Measurements from ENCODE around the gene FBXO31. TPM values are rescaled to one million over a fixed set of nuclear protein-coding genes. Genes with fewer than 3 reads are reported as not detected.
A peak's percentile ranks its signal among the peaks of the same experiment; 100 is the strongest.

The FBXO31 gene
- total and polyA plus RNA-seq, 10 of the 15 experiments (the other 5 are each of a cell fraction or from before 2014, with no cell fraction given), result 0.19 to 33.1 (median 10.3) TPM

DNA sequence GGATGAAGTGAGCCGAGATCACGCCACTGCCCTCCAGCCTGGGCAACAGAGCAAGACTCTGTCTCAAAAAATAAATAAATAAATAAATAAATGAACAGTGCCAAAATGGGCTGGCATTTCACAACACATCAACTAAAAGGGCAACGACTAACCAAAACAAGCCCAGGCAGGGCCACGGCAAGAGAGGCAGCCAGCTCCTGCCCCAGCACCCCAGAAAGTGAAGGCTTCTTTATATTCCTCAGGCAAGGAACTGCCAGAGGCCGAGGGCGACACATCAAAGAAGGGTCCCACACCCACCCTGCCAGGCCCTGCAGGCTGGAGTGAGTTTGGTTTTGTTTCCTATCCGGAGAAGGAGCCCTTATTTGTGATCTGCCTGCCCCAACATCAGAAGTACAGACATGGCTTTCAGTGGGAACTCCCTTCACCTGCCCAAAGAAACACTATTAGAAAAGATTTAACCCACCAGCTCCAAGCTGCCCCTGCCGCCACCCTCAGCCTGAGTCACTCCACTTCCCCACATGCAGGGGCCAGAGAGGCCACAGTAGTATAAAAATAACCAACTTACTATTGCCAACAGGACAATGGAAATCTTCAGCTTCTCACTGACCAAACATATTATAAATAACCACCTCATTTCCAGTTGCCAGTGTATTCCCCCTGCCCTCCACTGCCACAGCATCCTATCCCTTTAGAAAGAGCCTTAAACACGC is 8.0 kb downstream of the FBXO31 start:
- intact Hi-C loops (cut with micrococcal nuclease; ENCODE audit: unreplicated experiment), result no loop called here

DNA sequence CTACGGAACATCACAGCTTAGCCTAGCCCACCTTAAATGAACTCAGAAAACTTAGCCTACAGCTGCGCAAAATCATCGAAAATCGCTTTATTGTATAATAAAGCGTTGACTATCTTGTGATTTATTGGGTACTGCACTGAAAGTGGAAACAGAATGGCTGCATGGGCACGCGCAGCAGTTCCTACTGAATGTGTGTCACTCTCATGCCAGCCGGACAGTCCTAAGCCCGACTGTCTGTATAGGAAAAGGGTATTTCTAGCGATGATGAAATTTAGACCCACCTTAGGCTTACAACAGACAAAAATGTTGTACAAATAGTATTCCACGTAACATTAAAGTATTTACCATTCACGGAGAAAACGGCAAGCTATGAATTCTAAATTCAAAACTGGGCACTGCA is 9.3 kb downstream of the FBXO31 start:
- no TSS peak for BruUV-seq (replicated peaks)
- H3K79me2 ChIP-seq (ENCODE audit: control insufficient read depth, insufficient read depth, low read length), result peaks cover 46% of the 10 kb centered on the region
- H3K27ac ChIP-seq (ENCODE audit: control insufficient read depth, insufficient read depth), result no peak overlapping the region
- FAIRE-seq (no peak), DNase-seq (ENCODE audit: low read depth, low spot score) (no peak), ATAC-seq (no peak)
- no peaks in the 10 kb centered on the region for H4K20me1 ChIP-seq (ENCODE audit: control insufficient read depth, insufficient read depth)
- WGBS (ENCODE audit: insufficient coverage, insufficient replicate concordance, low lambda C conversion rate, missing lambda C conversion rate), result 98% methylated on average over 13 of the region's 13 CpGs
- in situ Hi-C loops (cut with MboI) (no loop called here), intact Hi-C loops (cut with micrococcal nuclease; ENCODE audit: unreplicated experiment) (no loop called here)
- H3K4me2 ChIP-seq (ENCODE audit: control insufficient read depth, insufficient read depth), result no peak overlapping the region
- ChIA-PET RAD21 (ENCODE audit: unreplicated experiment) (interaction anchor here (0.8 kb wide), 1 partner anchor 8 kb away, joined by 4 read pairs; no protein-coding TSS in a partner anchor), SMC1A (ENCODE audit: uncharacterized antibody, unreplicated experiment) (interaction anchor here (1.1 to 1.9 kb wide), 2 partner anchors 9 to 14 kb away, joined by 4 read pairs; partner anchors contain the start of gene FBXO31), CTCF (interaction anchor here (0.8 to 1.7 kb wide), 3 partner anchors 13 to 55 kb away, joined by 3 to 4 read pairs (median 3); no protein-coding TSS in a partner anchor), POLR2A (interaction anchor here (1.2 kb wide), 1 partner anchor 10 kb away, joined by 4 read pairs; the partner anchor contains the start of gene FBXO31)
- no peaks in the 10 kb centered on the region for H3K27me3 ChIP-seq (replicated peaks in 1 of 2; ENCODE audit: control insufficient read depth in 2 of 2, insufficient read depth in 2 of 2, low read length in 1 of 2)
- H3K4me3 ChIP-seq, result no peak overlapping the region
- no peak overlapping the region for H2AFZ ChIP-seq (ENCODE audit: control insufficient read depth, low read depth, low read length)
- H3K9me3 ChIP-seq (replicated peaks; ENCODE audit: control insufficient read depth, insufficient read depth, low read length), result no peaks in the 10 kb centered on the region
- H3K9ac ChIP-seq (ENCODE audit: control insufficient read depth, insufficient read depth, low read length), result no peak overlapping the region
- H3K36me3 ChIP-seq (ENCODE audit: control insufficient read depth in 2 of 2, insufficient read depth in 2 of 2, low read length in 1 of 2), result peaks cover 0 to 3% of the 10 kb centered on the region in 2 experiments; a peak in 1 of 4 replicates
- peaks cover 6% of the 10 kb centered on the region; the same call in 1 of the 2 replicates for H3K4me1 ChIP-seq (ENCODE audit: control insufficient read depth, insufficient read depth, low read length)
- TF ChIP-seq, protein P1, sequence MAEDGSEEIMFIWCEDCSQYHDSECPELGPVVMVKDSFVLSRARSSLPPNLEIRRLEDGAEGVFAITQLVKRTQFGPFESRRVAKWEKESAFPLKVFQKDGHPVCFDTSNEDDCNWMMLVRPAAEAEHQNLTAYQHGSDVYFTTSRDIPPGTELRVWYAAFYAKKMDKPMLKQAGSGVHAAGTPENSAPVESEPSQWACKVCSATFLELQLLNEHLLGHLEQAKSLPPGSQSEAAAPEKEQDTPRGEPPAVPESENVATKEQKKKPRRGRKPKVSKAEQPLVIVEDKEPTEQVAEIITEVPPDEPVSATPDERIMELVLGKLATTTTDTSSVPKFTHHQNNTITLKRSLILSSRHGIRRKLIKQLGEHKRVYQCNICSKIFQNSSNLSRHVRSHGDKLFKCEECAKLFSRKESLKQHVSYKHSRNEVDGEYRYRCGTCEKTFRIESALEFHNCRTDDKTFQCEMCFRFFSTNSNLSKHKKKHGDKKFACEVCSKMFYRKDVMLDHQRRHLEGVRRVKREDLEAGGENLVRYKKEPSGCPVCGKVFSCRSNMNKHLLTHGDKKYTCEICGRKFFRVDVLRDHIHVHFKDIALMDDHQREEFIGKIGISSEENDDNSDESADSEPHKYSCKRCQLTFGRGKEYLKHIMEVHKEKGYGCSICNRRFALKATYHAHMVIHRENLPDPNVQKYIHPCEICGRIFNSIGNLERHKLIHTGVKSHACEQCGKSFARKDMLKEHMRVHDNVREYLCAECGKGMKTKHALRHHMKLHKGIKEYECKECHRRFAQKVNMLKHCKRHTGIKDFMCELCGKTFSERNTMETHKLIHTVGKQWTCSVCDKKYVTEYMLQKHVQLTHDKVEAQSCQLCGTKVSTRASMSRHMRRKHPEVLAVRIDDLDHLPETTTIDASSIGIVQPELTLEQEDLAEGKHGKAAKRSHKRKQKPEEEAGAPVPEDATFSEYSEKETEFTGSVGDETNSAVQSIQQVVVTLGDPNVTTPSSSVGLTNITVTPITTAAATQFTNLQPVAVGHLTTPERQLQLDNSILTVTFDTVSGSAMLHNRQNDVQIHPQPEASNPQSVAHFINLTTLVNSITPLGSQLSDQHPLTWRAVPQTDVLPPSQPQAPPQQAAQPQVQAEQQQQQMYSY (CRISPR knock-in tag; IDR thresholded peaks at IDR 0.05), result no peak
- TF ChIP-seq, protein P2, sequence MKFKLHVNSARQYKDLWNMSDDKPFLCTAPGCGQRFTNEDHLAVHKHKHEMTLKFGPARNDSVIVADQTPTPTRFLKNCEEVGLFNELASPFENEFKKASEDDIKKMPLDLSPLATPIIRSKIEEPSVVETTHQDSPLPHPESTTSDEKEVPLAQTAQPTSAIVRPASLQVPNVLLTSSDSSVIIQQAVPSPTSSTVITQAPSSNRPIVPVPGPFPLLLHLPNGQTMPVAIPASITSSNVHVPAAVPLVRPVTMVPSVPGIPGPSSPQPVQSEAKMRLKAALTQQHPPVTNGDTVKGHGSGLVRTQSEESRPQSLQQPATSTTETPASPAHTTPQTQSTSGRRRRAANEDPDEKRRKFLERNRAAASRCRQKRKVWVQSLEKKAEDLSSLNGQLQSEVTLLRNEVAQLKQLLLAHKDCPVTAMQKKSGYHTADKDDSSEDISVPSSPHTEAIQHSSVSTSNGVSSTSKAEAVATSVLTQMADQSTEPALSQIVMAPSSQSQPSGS (IDR thresholded peaks at IDR 0.05; ENCODE audit: low read length), result no peak
- TF ChIP-seq RAD21 (IDR thresholded peaks at IDR 0.05; ENCODE audit: insufficient read depth, low read depth, low read length) (no peak), CBX5 (IDR thresholded peaks at IDR 0.05; ENCODE audit: low read depth) (no peak), POU2F2 (IDR thresholded peaks at IDR 0.05; ENCODE audit: borderline replicate concordance, low read depth, low read length) (no peak), NR2C2 (IDR thresholded peaks at IDR 0.05; ENCODE audit: borderline replicate concordance, control insufficient read depth, insufficient read length, low read depth) (no peak), KAT2A (conservative IDR thresholded peaks at IDR 0.05; ENCODE audit: control insufficient read depth, low read depth, low read length) (no peak)

More for the DNA sequence above, 8.0 kb downstream of the FBXO31 start:
- FAIRE-seq (no peak), DNase-seq (ENCODE audit: low read depth, low spot score) (no peak), ATAC-seq (peak; percentile 45)
- Histone ChIP-seq H3K4me1 (ENCODE audit: control insufficient read depth, insufficient read depth, low read length) (peaks cover 6% of the 10 kb centered on the region), H3K9ac (ENCODE audit: control insufficient read depth, insufficient read depth, low read length) (no peak overlapping the region), H3K79me2 (ENCODE audit: control insufficient read depth, insufficient read depth, low read length) (peaks cover 58% of the 10 kb centered on the region), H3K4me3 (no peak overlapping the region), H2AFZ (ENCODE audit: control insufficient read depth, low read depth, low read length) (no peak overlapping the region), H3K27me3 (replicated peaks in 1 of 2; ENCODE audit: control insufficient read depth in 2 of 2, insufficient read depth in 2 of 2, low read length in 1 of 2) (no peaks in the 10 kb centered on the region), H3K36me3 (ENCODE audit: control insufficient read depth in 2 of 2, insufficient read depth in 2 of 2, low read length in 1 of 2) (peaks cover 0 to 3% of the 10 kb centered on the region in 2 experiments; a peak in 1 of 4 replicates), H4K20me1 (ENCODE audit: control insufficient read depth, insufficient read depth) (no peaks in the 10 kb centered on the region), H3K9me3 (replicated peaks; ENCODE audit: control insufficient read depth, insufficient read depth, low read length) (no peaks in the 10 kb centered on the region), H3K4me2 (ENCODE audit: control insufficient read depth, insufficient read depth) (no peak overlapping the region), H3K27ac (ENCODE audit: control insufficient read depth, insufficient read depth) (no peak overlapping the region)
- in situ Hi-C loops (cut with MboI), result no loop called here
- SMC1A ChIA-PET (ENCODE audit: uncharacterized antibody, unreplicated experiment), result no interaction called here
- POLR2A ChIA-PET, result interaction anchor here (1.3 kb wide), 1 partner anchor 13 kb away, joined by 4 read pairs; no protein-coding TSS in a partner anchor
- CTCF ChIA-PET, result interaction anchor here (1.9 kb wide), 1 partner anchor 19 kb away, joined by 7 read pairs; no protein-coding TSS in a partner anchor
- 85% methylated on average over 9 of the region's 9 CpGs for WGBS (ENCODE audit: insufficient coverage, insufficient replicate concordance, low lambda C conversion rate, missing lambda C conversion rate)
- no TSS peak for BruUV-seq (replicated peaks)
- TF ChIP-seq, protein P3, sequence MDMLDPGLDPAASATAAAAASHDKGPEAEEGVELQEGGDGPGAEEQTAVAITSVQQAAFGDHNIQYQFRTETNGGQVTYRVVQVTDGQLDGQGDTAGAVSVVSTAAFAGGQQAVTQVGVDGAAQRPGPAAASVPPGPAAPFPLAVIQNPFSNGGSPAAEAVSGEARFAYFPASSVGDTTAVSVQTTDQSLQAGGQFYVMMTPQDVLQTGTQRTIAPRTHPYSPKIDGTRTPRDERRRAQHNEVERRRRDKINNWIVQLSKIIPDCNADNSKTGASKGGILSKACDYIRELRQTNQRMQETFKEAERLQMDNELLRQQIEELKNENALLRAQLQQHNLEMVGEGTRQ (IDR thresholded peaks at IDR 0.05; ENCODE audit: borderline replicate concordance, low read depth, low read length), result no peak
- no peak for TF ChIP-seq NR2F1 (conservative IDR thresholded peaks at IDR 0.05)
- RAD21 ChIA-PET (ENCODE audit: unreplicated experiment), result no interaction called here
